Fibroblast of skin of scalp (primary cell): Measurements from ENCODE around the gene SLC38A11.

Experiments
- DNase-seq: peaks from one replicate; pipeline ENCODE4 v3.0.0-alpha.2; 2013

Gene SLC38A11

GRCh38 chr2:164913640-164914350, 41.5 kb downstream of the SLC38A11 start:
- DNase-seq, result peak; percentile 42

DNA sequence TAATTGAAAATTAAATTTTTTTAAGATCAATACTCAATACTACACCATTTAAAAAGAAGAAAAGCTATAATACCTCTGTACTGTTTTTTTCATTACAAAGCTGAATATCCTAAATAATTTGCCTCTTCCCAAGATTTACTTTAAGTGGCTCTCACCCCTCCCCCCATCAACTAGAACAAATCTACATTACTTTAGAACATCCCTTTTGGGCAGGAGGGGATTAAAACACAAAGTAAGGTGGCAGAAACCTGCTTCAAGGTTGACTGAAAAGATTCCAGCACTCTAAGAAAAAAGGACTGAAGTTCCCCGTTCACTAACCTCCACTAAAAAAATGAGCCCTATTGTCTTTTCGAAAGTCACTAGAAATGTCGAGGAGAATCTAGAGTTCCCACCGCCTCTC, 42.3 kb downstream of the SLC38A11 start:
- no peak for DNase-seq

DNA sequence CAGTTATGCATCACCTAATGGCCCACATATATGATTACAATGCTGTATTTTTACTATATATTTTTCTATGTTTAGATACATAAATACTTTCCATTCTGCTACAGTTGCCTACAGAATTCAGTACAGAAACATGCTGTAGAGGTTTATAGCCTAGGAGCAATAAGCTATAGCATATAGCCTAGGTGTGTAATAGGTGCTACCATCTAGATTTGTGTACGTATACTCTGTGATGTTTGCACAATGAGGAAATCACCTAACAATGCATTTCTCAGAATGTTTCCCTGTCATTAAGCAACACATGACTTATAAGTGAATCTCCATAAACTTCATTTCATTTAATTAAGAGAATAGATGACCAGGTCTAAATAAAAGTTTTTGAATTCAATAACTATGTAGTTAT, 43.5 kb downstream of the SLC38A11 start:
- DNase-seq, result no peak

- no peak for DNase-seq
Measured at GRCh38 chr2:164910101-164910899, 45.0 kb downstream of the SLC38A11 start.

GRCh38 chr2:164906947-164907346, 48.4 kb downstream of the SLC38A11 start:
- DNase-seq, result no peak

- no peak for DNase-seq
Measured at GRCh38 chr2:164905307-164905706, 50.0 kb downstream of the SLC38A11 start.

- no peak for DNase-seq
Measured at GRCh38 chr2:164903951-164904350, 51.4 kb downstream of the SLC38A11 start.

DNA sequence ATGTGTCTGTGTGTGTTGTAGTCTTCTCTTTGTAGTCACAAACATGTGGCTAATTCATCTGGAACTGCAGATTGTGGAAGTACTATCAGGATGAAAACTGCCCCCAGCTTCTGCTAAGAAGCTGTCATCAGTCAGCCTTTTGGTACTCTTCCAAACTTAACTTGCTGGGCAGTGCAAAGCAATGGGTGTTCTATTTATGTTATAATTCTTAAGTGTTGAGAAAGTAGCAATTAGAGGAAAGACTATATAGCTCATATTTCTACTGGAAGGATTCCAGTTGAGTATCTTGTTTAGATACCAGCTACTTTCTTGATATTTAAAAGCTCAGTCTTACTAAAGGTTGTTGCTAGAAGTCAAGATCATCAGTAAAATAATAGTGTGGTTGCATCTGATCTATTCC, 52.1 kb downstream of the SLC38A11 start:
- peak; percentile 92 for DNase-seq

DNA sequence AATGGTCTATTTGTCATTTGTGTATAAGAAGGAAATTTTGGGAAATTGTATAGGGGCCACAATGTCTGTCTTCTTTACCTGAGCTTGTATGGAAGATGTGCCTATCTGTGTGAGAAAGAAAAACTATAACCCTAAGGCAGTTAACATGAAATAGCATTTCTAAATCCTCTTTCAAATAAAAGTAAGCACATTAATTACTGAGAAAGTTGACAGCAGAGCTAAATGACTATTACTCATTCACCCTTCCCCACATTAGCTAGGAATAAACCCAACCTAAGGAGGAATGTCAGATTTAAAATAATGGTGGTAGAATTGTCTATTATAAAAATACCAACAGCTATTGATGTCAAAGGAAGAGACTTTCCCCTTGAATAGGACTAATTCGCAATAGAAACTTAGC, 56.2 kb downstream of the SLC38A11 start:
- no peak for DNase-seq

DNA sequence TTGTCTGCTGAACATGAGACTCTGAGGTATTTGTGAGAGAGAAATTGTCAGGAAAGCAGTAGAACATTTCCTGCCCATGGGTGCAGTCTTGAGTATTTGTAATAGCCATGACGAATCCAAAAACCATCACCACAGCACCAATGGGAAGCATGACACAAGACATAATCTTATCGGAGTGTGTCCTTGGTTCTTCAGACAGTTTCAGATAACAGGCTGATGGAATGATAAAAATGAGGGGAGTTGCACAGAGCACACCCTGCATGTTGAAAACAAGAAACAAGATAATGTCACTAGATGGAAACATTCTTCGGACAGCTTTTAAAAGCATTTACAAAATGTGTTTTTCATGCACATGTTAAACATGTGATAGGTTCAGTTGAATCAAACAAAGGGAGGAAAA, 56.9 kb downstream of the SLC38A11 start:
- DNase-seq, result peak; percentile 73

GRCh38 chr2:164897469-164898260, 57.7 kb downstream of the SLC38A11 start:
- DNase-seq, result no peak

- DNase-seq, result peak; percentile 66
Measured at GRCh38 chr2:164896634-164897355, 58.5 kb downstream of the SLC38A11 start.

GRCh38 chr2:164896226-164896625, 59.1 kb downstream of the SLC38A11 start:
- DNase-seq, result peak; percentile 59

DNA sequence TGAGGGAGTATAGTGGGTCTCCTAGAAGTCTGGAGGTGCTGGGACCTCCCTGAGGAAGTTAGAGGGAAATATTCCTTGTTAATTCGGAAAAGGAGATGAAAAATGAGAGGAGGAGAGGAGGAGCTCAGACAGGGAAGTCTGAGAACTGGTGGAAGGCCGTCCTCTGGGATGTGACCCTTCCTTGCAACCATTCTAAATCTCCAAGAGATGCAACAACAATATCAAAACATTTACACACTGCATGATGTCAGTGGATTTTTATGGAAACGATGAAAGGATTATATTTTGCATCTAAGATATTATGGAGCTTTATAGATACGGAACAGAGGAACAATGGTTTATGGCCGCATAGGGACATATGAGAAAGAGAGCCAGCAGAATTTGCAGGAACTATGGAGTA, 63.9 kb downstream of the SLC38A11 start:
- no peak for DNase-seq

DNA sequence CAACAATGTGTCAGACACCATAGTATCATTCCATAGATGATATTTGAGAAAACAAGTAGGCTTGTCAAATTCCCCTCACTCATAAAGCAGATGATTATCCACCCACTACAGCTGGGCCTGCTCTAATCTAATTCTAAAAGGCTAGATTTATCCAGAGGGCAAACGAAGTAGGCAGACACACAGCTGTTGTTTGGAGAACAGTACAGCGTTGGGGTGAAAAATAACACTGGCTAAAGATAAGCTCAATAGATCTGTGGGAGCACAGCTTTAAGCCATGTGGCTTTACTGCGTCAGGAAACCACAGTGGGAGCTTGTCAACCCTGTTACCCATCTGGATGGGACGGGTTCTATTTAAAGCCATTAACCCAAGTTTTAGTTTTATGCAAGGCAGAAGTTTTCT, 64.8 kb downstream of the SLC38A11 start:
- DNase-seq, result no peak

- no peak for DNase-seq
Measured at GRCh38 chr2:164888592-164888991, 66.7 kb downstream of the SLC38A11 start.

GRCh38 chr2:164887434-164888144, 67.7 kb downstream of the SLC38A11 start:
- no peak for DNase-seq

DNA sequence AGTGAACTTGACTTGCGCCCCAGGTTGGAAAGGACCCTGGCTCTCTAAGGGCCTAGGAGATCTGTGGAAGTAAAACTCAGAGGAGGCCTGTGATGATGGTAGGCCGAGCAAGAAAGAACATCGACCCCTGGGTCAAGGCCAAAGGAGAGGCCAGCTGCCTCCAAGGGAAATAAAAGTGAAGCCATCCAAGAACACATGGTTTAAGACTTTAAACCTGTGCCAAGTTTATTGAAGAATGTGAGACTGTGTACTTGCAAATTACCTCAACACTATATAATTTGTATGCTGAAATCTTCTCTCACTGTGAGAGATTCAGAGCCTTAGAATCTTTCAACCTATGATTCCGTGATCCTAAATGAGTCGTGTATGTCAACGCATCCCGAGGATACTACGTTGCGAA, 73.0 kb downstream of the SLC38A11 start:
- no peak for DNase-seq

DNA sequence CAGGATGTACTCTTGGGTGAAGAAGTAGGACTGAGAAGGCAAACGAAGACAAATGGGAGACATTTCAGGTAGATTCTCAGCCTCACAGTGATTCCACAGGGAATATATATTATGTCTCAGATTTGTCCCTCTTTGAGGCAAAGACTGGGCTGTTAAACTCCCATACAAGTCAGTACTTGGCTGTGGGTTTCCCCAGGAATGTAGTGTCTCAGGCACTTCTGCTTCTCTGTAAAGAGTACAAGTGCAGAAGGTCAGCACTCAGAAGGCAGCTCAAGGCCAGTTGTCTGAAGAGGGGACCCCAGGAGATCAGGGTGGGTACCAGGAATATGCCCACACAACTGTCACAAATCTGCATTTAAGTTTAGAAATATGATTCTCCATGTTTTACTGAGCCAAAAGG, 73.8 kb downstream of the SLC38A11 start:
- DNase-seq, result no peak

DNA sequence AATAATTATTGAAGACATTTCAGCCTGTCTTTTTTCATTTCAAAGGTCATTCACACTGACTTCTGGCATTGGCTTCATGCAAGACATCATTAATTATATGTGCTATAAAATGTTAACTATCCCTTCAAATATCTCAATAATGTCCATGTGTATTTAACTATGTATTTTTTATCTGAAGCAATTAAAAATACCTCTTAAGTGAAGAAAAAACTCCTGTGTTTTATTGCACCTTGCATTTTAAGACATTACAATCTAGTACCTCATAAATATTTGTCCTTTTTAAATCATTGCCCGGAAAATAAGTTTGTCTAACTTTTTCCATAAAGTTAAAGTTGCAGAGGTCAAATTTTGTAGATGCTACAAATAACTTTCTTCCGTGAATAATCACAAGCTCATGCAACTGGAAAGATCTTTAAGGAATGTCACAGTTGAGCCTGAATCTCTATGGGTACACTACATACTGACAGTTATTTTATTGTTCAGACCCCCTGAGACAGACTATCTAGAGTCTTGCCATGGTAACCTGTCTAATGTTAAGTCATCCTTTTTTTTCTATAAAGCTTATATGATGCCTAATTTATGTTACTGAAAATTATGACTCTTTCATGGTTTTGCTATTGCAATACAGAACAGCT, 75.3 kb downstream of the SLC38A11 start:
- DNase-seq, result peak; percentile 14

DNA sequence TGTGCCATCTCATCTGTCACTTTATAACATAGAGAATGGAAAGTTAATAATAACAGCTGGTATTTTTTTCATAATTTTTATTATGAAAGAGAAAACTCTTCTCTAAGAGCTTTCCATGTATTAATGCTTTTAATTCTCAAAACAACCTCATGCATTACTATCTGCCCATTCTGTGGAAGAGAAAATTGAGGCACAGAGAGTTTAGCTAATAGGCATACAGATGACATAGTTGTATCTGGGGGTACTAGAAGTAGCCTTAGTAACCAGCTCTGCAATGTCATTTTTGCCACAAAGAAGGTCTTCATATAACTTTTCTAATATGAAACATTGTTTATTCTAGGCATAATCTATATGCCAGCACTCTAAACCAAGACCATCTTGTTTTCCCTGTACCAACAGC, 77.4 kb downstream of the SLC38A11 start:
- no peak for DNase-seq
